ENCODE measurements around the gene CHD6.

CHD6 gene

GRCh38 chr20:41619360-41620100 is 1.4 kb upstream of the CHD6 start:
- Histone ChIP-seq H3K9me3 (ENCODE audit: control insufficient read depth, insufficient read depth, low read length) (no peaks in the 10 kb centered on the region), H3K27me3 (ENCODE audit: control insufficient read depth, insufficient read depth, low read length) (no peaks in the 10 kb centered on the region), H3K9ac (ENCODE audit: low read depth, low read length) (no peak overlapping the region), H3K4me1 (ENCODE audit: control insufficient read depth, insufficient read depth, low read length) (peaks cover 22% of the 10 kb centered on the region), H3K36me3 (ENCODE audit: control insufficient read depth, insufficient read depth, low read length) (no peaks in the 10 kb centered on the region), H3K4me3 (ENCODE audit: low read depth, low read length) (peak overlapping the region; percentile 88)

- Histone ChIP-seq H3K36me3 (ENCODE audit: control insufficient read depth, insufficient read depth, low read length) (no peaks in the 10 kb centered on the region), H3K4me3 (ENCODE audit: low read depth, low read length) (peak overlapping the region; percentile 88), H3K4me1 (ENCODE audit: control insufficient read depth, insufficient read depth, low read length) (peaks cover 25% of the 10 kb centered on the region), H3K27me3 (ENCODE audit: control insufficient read depth, insufficient read depth, low read length) (no peaks in the 10 kb centered on the region), H3K9ac (ENCODE audit: low read depth, low read length) (peak overlapping the region; percentile 79), H3K9me3 (ENCODE audit: control insufficient read depth, insufficient read depth, low read length) (no peaks in the 10 kb centered on the region)
Observed at GRCh38 chr20:41618807-41619311, 682 bp upstream of the CHD6 start.

GRCh38 chr20:41617059-41617901 is 897 bp downstream of the CHD6 start:
- no peaks in the 10 kb centered on the region for H3K36me3 ChIP-seq (ENCODE audit: control insufficient read depth, insufficient read depth, low read length)
- no peaks in the 10 kb centered on the region for H3K27me3 ChIP-seq (ENCODE audit: control insufficient read depth, insufficient read depth, low read length)
- peaks cover 33% of the 10 kb centered on the region for H3K4me1 ChIP-seq (ENCODE audit: control insufficient read depth, insufficient read depth, low read length)
- peak overlapping the region; percentile 79 for H3K9ac ChIP-seq (ENCODE audit: low read depth, low read length)
- no peaks in the 10 kb centered on the region for H3K9me3 ChIP-seq (ENCODE audit: control insufficient read depth, insufficient read depth, low read length)
- peak overlapping the region; percentile 82 for H3K4me3 ChIP-seq (ENCODE audit: low read depth, low read length)

- Histone ChIP-seq H3K27me3 (ENCODE audit: control insufficient read depth, insufficient read depth, low read length) (no peaks in the 10 kb centered on the region), H3K4me1 (ENCODE audit: control insufficient read depth, insufficient read depth, low read length) (peaks cover 33% of the 10 kb centered on the region), H3K36me3 (ENCODE audit: control insufficient read depth, insufficient read depth, low read length) (no peaks in the 10 kb centered on the region), H3K9me3 (ENCODE audit: control insufficient read depth, insufficient read depth, low read length) (no peaks in the 10 kb centered on the region), H3K9ac (ENCODE audit: low read depth, low read length) (no peak overlapping the region), H3K4me3 (ENCODE audit: low read depth, low read length) (no peak overlapping the region)
Observed at GRCh38 chr20:41616228-41616627, 1.9 kb downstream of the CHD6 start.

GRCh38 chr20:41615676-41616075 is 2.5 kb downstream of the CHD6 start:
- H3K9ac ChIP-seq (ENCODE audit: low read depth, low read length) = no peak overlapping the region
- H3K4me1 ChIP-seq (ENCODE audit: control insufficient read depth, insufficient read depth, low read length) = peaks cover 33% of the 10 kb centered on the region
- H3K9me3 ChIP-seq (ENCODE audit: control insufficient read depth, insufficient read depth, low read length) = no peaks in the 10 kb centered on the region
- no peaks in the 10 kb centered on the region for H3K27me3 ChIP-seq (ENCODE audit: control insufficient read depth, insufficient read depth, low read length)
- H3K4me3 ChIP-seq (ENCODE audit: low read depth, low read length) = no peak overlapping the region
- H3K36me3 ChIP-seq (ENCODE audit: control insufficient read depth, insufficient read depth, low read length) = no peaks in the 10 kb centered on the region

GRCh38 chr20:41615110-41615509 is 3.1 kb downstream of the CHD6 start:
- Histone ChIP-seq H3K36me3 (ENCODE audit: control insufficient read depth, insufficient read depth, low read length) (no peaks in the 10 kb centered on the region), H3K9me3 (ENCODE audit: control insufficient read depth, insufficient read depth, low read length) (no peaks in the 10 kb centered on the region), H3K4me1 (ENCODE audit: control insufficient read depth, insufficient read depth, low read length) (peaks cover 33% of the 10 kb centered on the region), H3K4me3 (ENCODE audit: low read depth, low read length) (no peak overlapping the region), H3K9ac (ENCODE audit: low read depth, low read length) (no peak overlapping the region), H3K27me3 (ENCODE audit: control insufficient read depth, insufficient read depth, low read length) (no peaks in the 10 kb centered on the region)

GRCh38 chr20:41613321-41613720 is 4.9 kb downstream of the CHD6 start:
- no peak overlapping the region for H3K4me3 ChIP-seq (ENCODE audit: low read depth, low read length)
- no peaks in the 10 kb centered on the region for H3K36me3 ChIP-seq (ENCODE audit: control insufficient read depth, insufficient read depth, low read length)

GRCh38 chr20:41609474-41609873 is 8.7 kb downstream of the CHD6 start:
- no peaks in the 10 kb centered on the region for H3K27me3 ChIP-seq (ENCODE audit: control insufficient read depth, insufficient read depth, low read length)
- no peaks in the 10 kb centered on the region for H3K36me3 ChIP-seq (ENCODE audit: control insufficient read depth, insufficient read depth, low read length)
- no peaks in the 10 kb centered on the region for H3K9me3 ChIP-seq (ENCODE audit: control insufficient read depth, insufficient read depth, low read length)
- H3K4me3 ChIP-seq (ENCODE audit: low read depth, low read length) = no peak overlapping the region
- H3K4me1 ChIP-seq (ENCODE audit: control insufficient read depth, insufficient read depth, low read length) = peaks cover 16% of the 10 kb centered on the region
- no peak overlapping the region for H3K9ac ChIP-seq (ENCODE audit: low read depth, low read length)

More at GRCh38 chr20:41613321-41613720, 4.9 kb downstream of the CHD6 start:
- Histone ChIP-seq H3K4me1 (ENCODE audit: control insufficient read depth, insufficient read depth, low read length) (peaks cover 28% of the 10 kb centered on the region), H3K27me3 (ENCODE audit: control insufficient read depth, insufficient read depth, low read length) (no peaks in the 10 kb centered on the region), H3K9ac (ENCODE audit: low read depth, low read length) (peak overlapping the region; percentile 12), H3K9me3 (ENCODE audit: control insufficient read depth, insufficient read depth, low read length) (no peaks in the 10 kb centered on the region)

- Histone ChIP-seq H3K9me3 (ENCODE audit: control insufficient read depth, insufficient read depth, low read length) (no peaks in the 10 kb centered on the region), H3K27me3 (ENCODE audit: control insufficient read depth, insufficient read depth, low read length) (no peaks in the 10 kb centered on the region)
Observed at GRCh38 chr20:41608606-41609005, 9.6 kb downstream of the CHD6 start.

GRCh38 chr20:41607791-41608190 is 10.4 kb downstream of the CHD6 start:
- no peaks in the 10 kb centered on the region for H3K27me3 ChIP-seq (ENCODE audit: control insufficient read depth, insufficient read depth, low read length)
- H3K9ac ChIP-seq (ENCODE audit: low read depth, low read length) = no peak overlapping the region
- peaks cover 5% of the 10 kb centered on the region for H3K4me1 ChIP-seq (ENCODE audit: control insufficient read depth, insufficient read depth, low read length)
- no peak overlapping the region for H3K4me3 ChIP-seq (ENCODE audit: low read depth, low read length)
- H3K9me3 ChIP-seq (ENCODE audit: control insufficient read depth, insufficient read depth, low read length) = no peaks in the 10 kb centered on the region
- no peaks in the 10 kb centered on the region for H3K36me3 ChIP-seq (ENCODE audit: control insufficient read depth, insufficient read depth, low read length)

More at GRCh38 chr20:41608606-41609005, 9.6 kb downstream of the CHD6 start:
- Histone ChIP-seq H3K36me3 (ENCODE audit: control insufficient read depth, insufficient read depth, low read length) (no peaks in the 10 kb centered on the region), H3K9ac (ENCODE audit: low read depth, low read length) (no peak overlapping the region), H3K4me1 (ENCODE audit: control insufficient read depth, insufficient read depth, low read length) (peaks cover 11% of the 10 kb centered on the region), H3K4me3 (ENCODE audit: low read depth, low read length) (no peak overlapping the region)

GRCh38 chr20:41604002-41604401 is 14.2 kb downstream of the CHD6 start:
- H3K9me3 ChIP-seq (ENCODE audit: control insufficient read depth, insufficient read depth, low read length) = peaks cover 23% of the 10 kb centered on the region
- H3K9ac ChIP-seq (ENCODE audit: low read depth, low read length) = no peak overlapping the region
- no peaks in the 10 kb centered on the region for H3K36me3 ChIP-seq (ENCODE audit: control insufficient read depth, insufficient read depth, low read length)
- H3K4me3 ChIP-seq (ENCODE audit: low read depth, low read length) = no peak overlapping the region
- peaks cover 5% of the 10 kb centered on the region for H3K4me1 ChIP-seq (ENCODE audit: control insufficient read depth, insufficient read depth, low read length)
- no peaks in the 10 kb centered on the region for H3K27me3 ChIP-seq (ENCODE audit: control insufficient read depth, insufficient read depth, low read length)

Measured in iPS-15b (cell line).